HuH-7 (cell line): ENCODE data around the gene PPP1R3G.

Experiments
- DNase-seq: peaks from one replicate; pipeline ENCODE4 v3.0.0; 2011; ENCODE audit warnings: low spot score

PPP1R3G gene

DNA sequence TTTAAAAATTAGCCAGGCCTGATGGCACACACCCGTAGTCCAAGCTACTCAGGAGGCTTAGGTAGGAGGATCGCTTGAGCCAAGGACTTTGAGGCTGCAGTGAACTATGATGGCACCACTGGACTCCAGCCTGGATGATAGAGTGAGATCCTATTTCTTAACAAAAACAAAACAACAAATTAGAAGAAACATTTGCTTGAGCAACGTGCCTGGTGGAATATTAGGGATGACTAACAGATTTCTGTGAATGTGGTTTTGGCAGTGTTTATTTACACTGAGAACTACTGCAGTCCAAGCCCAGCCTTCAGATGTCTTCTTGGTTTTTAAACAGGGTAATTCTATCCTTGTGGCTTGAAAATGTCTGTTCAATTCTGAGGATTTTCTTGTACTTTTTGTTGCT lies 9.2 kb downstream of the PPP1R3G start:
- no peak for DNase-seq

DNA sequence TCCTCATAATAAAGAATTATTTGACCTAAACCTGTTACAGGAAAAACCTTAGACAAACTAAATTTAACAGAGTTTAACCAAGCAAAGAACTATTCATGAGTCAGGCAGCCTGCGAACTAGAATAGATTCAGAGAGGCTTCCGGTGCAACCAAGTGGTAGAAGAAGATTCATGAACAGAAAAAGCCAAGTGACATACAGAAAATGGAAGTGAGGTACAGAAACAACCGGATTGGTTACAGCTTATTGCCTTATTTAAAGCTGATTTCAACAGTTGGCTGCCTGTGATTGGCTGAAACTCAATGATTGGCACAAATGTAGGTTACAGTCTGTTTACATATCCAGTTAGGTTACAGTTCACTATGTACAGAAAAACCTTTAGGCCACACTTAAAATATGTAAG lies 10.1 kb downstream of the PPP1R3G start:
- DNase-seq, result no peak

DNA sequence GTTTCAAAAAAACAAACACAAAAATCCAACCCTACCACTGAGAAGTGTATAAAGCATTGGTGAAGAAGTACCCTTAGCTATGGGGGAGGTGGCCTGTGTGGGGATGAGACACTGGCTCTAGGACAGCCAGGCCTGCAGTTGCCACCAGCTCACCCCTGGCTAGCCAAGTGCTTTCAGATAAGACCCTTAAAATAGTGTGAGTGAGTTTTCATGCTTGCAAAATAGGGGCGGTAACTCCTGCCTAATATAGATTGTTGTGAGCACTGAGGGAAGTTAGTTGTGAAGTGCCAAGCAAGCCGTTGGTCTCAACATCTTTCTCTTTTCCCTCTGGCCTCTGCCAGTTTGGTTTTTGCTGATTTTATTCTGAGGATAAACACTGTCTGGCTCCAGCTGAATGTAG lies 11.3 kb downstream of the PPP1R3G start:
- no peak for DNase-seq

DNA sequence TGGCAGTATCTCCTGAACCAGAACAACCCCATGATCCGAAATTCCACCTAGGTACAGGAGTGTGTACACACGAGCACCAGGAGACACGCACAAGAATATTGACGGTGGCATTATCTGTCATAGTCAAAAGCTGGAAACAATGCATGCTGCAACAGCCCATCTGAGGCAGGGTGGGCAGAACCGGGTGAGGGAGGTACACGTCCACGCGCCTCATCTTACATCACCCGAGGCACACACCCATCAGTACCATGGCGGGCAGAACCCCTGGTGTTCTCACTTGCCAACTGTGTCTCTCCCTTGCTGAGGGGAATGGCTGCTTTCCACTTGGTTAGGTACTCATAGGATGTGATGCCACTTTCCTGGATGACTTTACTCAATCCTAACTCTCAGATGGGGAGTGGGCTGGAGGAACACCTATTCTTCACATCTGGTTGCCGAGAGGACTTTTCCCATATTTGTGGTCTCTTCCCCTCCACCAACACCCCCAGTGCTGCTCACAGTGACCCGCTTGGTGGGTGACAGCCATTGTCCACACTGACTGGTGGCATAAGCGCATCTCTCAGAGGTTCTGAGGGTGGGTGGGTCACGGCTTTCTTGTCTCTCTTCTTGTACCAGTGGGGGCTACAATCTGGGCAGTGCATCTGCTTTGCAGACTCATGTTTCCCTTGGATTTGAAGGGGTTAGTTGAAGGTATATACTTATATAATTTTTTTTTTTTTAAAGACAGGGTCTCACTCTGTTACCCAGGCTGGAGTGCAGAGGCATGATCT lies 13.5 kb downstream of the PPP1R3G start:
- no peak for DNase-seq

DNA sequence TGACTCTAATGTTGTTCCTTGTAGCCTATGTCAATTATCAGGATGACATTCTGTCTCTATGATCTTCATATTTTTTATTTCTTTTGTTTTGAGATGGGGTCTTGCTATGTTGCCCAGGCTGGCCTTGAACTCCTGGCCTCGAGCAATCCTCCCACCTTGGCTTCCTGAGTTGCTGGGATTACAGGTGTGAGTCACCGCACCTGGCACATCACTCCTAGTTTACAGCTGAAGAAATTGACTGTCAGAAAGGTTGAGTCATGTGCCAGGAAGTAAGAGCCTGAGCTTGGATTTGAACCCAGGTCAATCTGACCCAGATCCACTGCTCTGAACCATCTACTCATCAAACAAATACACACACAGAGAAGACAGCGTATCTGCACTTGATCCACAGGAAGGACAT lies 14.4 kb downstream of the PPP1R3G start:
- no peak for DNase-seq

DNA sequence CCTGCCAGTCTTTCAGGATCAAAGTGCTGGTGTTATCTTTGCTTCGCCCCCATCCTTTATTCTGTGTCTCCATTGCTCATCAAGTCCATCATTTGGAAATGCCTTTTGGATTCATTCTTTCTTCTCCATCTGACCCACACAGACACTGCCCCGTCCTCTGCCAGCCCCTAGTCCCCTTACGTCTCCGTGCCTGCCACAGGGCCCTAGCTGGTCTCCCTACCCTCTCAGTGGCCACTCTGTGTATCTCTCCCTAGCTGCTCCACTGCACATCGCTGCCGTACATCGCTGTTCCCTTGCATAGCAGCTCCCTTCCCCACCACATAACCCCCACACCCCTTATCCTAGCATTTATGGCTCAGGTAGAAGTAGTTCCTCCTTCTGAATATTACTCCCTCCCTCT lies 15.7 kb downstream of the PPP1R3G start:
- DNase-seq, result no peak

DNA sequence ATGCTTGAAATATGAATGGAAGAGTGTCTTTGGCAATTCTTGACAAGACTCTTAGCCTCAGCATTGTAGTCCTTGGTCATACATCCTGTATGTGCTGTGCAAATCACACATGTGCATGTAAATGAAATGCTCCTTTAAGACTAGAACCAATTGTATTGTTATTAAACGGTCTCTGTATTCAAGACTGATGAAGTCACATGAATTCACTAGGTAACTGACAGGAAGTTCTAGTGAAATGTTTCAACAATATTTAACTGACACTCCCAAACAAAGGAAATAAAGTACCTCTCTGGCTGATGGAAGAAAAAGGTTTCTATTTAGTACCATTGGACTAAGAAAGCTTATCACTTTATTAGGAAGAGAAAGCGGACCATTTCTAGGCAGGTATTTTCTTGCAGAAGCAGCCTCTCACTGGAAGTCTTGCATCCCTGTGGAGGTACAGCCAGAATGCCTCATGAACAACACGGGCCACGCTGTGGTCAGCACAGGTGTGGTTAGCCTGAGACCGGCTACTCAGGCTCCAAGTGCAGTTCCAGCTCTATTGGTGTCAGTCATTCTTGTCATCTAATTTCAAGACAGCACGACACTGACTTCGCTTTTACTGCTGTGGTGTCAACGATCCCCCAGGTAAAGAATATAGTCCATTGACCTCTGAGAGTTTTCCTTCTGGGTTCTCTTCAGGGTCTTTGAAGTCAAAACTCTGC lies 17.3 kb downstream of the PPP1R3G start:
- no peak for DNase-seq

DNA sequence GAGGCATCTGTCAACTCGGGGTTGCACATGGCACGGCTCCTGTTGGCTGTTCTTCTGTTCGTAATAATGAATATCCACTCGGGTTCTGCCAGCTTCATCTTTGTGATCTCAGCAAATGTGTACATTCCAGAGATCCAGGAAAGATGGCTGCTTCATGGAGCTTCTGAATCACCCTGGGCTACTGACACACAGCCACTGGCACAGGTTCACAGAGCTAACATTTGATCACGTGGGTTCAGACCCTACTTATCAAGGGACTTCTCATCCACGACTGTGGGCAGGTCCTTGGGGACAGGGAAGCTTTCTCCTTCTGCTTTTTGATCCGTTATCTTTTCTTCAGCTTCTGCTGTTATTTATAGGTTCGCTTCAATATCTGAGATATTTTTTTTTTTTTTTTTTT lies 18.1 kb downstream of the PPP1R3G start:
- DNase-seq, result no peak

DNA sequence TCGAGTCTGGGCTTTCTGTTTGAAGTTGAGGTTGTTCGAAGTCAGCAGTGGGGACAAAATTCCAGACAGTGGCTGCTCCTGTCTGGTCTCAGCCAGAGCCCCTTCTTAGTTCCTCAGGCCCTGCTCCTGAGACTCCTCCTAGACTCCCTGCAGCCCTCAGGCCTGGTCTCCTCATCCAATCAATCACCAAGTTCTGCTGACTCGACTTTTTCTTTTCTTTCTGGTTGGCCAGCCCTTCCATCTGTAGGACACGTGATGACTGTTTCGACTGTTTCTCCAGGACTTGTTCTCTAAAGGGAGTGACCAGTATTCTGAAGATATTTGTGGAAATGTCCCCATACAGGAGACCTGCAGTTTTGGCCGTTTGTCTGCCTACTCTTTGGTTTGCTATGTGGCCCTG lies 19.5 kb downstream of the PPP1R3G start:
- DNase-seq, result no peak

DNA sequence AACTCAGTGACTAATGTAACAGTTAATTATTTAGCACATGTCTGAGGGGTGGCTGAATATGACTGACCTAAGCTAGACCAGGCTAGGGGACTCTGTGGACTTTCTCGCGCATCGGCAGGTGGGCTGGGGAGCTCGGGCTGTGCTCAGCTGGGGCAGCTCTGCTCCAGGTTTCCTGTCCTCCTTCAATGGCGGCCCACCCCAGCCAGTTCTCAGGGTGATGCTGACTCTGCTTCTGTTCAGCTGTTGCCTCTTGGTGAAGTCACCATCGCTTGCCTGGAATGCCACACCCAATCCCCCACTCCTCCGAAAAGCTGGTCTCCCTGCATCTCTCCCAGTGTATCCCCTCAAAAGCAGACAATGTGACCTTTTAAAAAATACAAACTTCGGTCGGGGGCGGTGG lies 20.0 kb downstream of the PPP1R3G start:
- DNase-seq, result no peak

DNA sequence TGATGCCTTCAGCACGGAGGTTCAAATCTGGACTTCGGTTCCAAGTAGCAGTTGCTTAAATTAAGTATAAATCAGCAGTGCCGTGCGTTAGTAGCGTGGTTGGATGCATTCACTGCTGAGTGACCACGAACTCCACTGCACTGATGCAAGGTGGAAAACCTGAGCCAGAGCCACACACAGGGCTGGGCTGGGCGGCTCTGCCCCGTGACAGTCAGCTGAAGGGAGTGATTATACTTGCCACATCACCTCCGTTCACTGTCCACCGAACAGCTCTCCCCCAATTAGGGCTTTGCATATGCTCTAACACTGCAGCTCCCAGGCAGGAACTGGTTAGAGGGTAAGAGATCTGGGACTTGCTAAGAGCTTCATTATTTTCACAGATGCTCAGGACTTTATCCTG lies 22.2 kb downstream of the PPP1R3G start:
- no peak for DNase-seq

DNA sequence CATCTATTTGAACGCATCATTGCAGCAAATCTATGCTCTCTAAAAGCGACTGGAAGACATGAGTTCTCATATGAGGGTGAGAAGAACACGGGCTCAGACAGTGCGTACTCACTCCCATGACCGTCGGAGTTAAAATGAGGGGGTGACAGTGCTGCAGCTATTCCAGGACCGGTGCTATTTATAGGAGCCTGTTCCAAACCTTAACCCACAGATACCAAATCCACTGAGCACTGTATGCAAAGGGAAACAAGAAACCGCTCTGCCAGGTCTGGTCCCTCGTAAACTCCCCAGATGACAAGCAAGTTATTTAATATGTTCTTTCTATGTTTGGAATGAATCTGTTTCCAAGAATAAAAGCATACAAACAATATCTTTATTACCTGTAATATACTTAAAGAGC lies 22.9 kb downstream of the PPP1R3G start:
- no peak for DNase-seq

DNA sequence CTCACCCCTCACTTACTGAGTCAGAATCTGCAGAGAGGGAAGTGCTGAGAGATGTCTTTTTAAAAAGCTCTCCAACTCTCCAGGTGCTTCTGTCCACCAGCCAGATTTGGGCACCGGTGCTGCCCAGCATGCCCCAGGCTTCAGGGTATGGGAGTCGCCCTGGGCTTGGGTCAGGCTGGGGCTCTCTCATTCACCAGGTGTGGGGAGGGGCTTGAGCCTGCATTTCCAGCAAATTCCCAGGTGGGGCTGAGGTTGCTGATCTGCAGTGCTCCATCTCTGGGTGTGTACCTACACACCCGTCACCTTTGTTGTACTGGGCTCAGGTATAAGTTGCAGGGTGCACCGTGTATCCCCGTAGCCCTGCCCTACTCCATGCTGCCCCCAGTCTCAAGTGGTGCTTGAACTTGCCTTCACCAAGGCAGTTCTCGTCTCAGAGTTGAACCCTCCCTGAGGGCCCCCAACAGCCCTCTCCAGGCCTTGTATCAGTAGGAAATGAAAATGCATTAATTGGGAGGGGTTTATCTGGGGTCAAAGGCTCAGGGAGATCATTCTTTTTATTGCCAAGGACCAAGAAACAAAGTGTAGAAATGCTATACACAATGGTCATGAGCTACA lies 23.5 kb downstream of the PPP1R3G start:
- no peak for DNase-seq

DNA sequence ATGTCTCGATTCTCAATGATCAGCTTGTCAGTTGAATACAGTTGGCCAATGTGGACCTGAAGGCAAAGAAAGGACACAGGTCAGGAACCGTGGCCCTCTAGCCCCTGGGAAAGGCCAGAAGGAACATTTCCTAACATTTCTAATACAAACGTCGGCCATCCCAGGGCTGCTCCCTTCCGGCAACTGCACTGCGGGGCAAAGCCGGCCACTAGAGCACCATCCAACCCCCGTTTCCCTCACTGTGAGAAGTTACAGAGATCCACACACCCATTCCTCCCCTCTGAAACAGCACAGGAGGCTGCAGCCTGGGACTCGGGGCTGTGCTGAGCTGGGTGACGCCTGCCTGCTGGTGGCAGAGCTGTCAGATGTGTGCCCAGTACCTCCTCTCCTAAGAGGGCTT lies 24.3 kb downstream of the PPP1R3G start:
- DNase-seq, result no peak

DNA sequence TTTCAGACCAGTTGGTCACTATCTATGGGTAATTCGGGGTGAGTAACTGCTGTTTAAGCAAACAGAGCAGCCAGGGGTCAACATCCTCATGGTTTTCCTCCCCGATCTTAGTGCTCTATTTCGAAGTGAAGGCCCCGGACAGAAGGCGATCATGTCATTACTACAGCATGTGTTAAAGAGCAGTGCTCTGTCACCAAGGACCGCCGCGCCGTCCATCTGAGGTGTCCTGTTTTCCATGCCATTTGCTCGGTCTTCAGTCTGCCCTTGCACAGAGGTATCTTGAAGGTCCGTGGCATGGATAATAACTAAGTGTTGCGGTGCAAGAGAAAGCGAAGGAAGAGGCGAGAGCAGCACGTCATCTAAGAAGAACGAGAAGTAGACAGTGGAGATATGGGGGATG lies 25.1 kb downstream of the PPP1R3G start:
- DNase-seq, result no peak

DNA sequence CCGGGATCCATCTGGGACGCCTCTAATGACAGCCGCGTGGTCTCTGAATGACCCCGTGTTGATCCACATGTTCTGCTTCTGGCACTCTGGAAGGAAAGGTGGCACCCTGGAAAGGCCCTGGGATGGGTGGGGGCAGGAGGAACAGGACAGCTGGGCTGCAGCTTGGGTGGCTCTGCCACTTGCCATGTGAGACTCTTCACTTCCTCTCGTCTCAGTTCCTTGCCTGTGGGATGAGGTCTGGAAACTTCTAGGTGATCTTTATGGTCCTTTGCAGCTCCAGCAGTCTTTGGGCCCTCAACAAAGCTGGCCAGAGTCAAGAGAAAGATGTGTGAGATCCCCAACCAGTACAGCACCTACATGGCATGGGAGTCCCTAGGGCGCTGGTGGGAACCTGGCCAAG lies 26.5 kb downstream of the PPP1R3G start:
- no peak for DNase-seq

DNA sequence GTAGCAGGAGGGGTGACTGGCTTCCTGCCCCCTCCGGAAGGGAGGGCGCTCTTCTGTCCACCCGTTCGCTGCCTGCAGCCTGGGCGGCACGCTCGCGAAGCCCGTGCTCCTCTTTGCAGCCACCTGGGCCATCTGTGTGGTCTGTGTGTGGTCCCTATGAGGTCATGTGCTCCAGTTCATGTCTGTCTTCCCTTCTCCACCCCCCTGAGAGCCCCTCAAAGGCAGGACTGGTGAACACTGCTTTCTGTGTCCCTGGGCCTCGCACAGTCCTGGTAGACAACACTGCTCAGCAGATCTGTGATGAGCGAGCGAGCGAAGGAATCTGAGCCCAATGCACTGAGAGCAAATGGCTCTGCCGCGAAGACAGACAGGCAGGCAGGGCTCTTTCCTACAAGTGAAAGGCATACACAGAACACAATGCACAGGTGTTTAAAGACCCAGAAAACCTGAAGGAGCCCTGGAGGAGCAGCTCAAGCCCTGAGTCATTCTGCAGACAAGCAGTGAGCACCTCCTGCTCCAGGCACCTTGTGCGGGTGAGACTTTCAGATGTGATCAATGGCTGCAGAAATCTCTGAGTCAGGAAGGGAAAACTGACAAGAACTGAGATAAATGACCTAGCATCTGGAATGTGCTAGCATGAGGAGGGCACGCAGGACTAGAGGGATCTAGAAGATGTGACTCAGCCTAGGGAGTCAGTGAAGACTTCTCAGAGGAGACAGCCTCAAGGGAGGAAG lies 27.1 kb downstream of the PPP1R3G start:
- DNase-seq, result no peak

DNA sequence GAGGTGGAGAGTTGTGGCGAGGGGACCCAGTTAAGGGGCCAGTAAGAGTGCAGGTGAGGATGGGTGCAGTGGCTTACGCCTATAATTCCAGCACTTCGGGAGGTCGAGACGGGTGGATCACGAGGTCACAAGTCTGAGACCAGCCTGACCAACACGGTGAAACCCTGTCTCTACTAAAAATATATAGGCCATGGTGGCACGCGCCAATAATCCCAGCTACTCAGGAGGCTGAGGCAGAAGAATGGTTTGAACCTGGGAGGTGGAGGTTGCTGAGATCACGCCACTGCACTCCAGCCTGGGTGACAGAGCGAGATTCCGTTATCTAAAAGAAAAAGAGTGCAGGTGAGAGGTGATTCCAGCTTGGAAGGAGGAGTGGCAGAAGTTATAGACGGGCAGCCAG lies 28.0 kb downstream of the PPP1R3G start:
- DNase-seq, result no peak

DNA sequence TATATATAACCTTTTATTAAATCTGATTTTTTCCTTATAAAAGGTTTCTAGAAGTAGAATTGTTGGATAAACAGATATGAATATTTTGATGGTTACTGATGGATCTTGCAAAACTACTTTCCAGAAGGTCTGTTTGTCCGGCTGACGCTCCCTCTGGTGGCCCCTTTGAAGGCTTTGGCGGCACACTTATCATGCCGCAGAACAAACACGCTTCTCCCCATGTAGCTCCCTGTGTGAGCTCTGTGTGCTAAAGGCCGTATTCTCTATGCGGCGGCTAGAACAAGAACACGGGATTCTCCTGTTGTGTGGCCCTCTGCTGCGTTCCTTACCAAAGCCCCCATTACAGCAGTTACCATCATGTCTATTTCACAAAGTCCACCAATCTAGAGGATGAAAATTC lies 30.0 kb downstream of the PPP1R3G start:
- DNase-seq, result peak; percentile 50

DNA sequence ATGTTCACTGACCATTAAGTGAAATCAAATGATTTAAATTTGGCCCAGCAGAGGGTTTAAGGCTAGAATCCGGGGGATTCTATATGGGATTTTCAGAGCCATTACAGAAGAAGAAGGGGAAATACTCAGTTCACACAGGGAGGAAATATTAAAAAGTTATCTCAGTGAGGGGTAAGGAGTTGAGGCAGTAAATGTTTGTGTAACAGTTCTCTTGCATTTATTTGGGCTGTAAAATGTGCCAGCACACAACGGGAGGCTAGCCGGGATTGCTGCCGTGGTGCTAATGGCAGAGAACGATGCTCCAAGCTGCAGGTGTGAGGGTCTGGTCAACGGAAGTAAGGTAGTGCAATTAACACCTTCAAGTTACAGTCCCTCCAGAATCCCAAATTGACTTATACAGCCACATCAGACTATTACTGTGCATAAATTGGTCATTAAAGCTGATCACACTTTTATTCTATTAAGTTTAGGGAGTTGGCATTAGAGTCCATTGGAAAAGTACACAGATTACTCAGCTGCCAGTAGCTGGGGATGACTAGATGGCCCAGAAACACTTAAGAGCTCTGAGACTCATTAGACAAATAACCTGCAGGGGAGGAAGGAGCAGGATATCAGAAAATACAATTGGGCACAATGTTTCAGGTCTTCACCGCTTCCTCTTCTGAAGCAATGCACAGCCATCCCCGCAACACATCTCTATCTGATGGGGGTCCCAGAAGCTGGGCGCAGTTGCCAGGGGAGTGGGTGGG lies 31.3 kb downstream of the PPP1R3G start:
- DNase-seq, result no peak

DNA sequence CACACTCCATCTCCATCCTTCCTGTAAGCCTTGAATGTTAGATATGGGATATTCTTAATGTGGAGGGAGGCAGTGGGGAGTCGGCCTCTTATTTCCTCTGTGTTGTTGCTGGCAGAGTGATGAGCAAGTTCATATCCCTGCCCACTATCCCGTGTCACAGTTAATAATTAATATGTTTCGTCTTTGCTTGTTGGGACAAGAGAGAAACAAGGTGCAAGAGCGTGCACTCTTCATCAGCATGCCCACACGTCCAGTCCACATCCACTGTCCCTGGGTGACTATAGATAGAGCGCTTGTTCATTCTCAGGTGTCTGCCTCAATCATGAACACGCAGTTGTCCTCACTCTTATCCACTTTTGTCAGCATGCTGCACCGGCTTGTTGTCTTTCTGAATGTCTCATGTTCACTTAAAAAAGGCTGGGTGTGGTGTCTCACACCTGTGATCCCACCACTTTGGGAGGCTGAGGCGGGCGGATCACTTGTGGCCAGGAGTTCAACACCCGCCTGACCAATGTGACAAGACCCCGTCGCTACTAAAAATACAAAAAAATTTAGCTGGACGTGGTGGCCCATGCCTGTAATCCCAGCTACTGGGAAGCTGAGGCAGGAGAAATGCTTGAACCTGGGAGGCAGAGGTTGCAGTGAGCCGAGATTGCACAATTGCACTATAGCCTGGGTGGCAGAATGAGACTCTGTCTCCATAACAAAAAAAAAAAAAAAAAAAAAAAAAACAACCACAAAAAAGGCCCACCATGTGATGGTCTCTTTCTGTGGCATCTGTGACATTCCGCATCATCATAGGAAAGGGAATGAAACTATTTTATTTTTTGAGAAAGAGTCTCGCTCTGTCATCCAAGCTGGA lies 34.2 kb downstream of the PPP1R3G start:
- DNase-seq, result no peak
